Type B pancreatic cell (in vitro differentiated cells): ENCODE data around the gene MEA1. TPM values are rescaled to one million over a fixed set of nuclear protein-coding genes. Genes with fewer than 3 reads are reported as not detected.

Experiments used
- DNase-seq: peaks from one replicate; pipeline ENCODE4 v3.0.0; 2021; ENCODE audit warnings: mixed read lengths; ENCODE audit not compliant: unreplicated experiment; ENCODE audit errors: extremely low spot score
- H3K27ac Mint-ChIP-seq: 2 replicates; pipeline ENCODE4 v1.8.0; 2021; ENCODE audit warnings: mild to moderate bottlenecking, mixed read lengths
- H3K27me3 Mint-ChIP-seq: 2 replicates; pipeline ENCODE4 v1.8.0; 2021; ENCODE audit warnings: mixed read lengths
- H3K36me3 Mint-ChIP-seq: 2 replicates; pipeline ENCODE4 v1.8.0; 2021; ENCODE audit warnings: mixed read lengths
- H3K4me1 Mint-ChIP-seq: one replicate; pipeline ENCODE4 v1.8.0; 2021; ENCODE audit warnings: mixed read lengths; ENCODE audit not compliant: unreplicated experiment
- H3K4me3 Mint-ChIP-seq: 2 replicates; pipeline ENCODE4 v1.8.0; 2021; ENCODE audit warnings: mild to moderate bottlenecking, mixed read lengths
- H3K9me3 Mint-ChIP-seq: 2 replicates; pipeline ENCODE4 v1.8.0; 2021; ENCODE audit warnings: mixed read lengths
- total RNA-seq: library from RNA; stranded (reverse); gene quantifications from 2 replicates; pipeline ENCODE4 v1.2.1, GENCODE V29; 2021; ENCODE audit warnings: low replicate concordance
- TF ChIP-seq, protein P1 (sequence below): fragments of 200-600 bp; sonication (generic); conservative IDR thresholded peaks from 2 replicates; pipeline ENCODE4 v1.5.0; 2021; ENCODE audit warnings: antibody characterized with exemption, mild to moderate bottlenecking

The MEA1 gene
- total RNA-seq, 1 donor from 2014 or later: 67.5 TPM

DNA sequence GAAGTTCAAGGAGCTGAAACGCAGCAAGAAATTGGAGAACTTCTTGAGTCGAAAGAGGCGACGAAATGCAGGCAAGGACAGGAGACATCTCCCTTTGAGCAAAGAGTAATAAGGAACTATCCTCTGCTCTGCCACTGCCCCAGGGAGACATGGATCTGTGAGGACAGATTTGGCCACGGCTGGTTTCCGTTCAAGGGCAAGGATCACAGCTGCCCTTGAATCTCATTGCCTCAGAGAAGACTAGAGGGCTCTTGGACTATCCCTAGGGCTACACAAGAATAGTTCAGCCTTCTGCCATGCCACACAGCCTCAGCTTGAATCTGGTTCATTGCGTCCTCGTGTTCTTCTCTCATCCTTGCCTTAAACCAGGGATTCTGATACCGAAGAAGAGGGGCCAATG, 15.4 kb upstream of the MEA1 start:
- DNase-seq: no peak
- no peaks in the 10 kb centered on the region for H3K9me3 Mint-ChIP-seq
- TF ChIP-seq, protein P1, sequence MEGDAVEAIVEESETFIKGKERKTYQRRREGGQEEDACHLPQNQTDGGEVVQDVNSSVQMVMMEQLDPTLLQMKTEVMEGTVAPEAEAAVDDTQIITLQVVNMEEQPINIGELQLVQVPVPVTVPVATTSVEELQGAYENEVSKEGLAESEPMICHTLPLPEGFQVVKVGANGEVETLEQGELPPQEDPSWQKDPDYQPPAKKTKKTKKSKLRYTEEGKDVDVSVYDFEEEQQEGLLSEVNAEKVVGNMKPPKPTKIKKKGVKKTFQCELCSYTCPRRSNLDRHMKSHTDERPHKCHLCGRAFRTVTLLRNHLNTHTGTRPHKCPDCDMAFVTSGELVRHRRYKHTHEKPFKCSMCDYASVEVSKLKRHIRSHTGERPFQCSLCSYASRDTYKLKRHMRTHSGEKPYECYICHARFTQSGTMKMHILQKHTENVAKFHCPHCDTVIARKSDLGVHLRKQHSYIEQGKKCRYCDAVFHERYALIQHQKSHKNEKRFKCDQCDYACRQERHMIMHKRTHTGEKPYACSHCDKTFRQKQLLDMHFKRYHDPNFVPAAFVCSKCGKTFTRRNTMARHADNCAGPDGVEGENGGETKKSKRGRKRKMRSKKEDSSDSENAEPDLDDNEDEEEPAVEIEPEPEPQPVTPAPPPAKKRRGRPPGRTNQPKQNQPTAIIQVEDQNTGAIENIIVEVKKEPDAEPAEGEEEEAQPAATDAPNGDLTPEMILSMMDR: no peak
- H3K36me3 Mint-ChIP-seq: peaks cover 41% of the 10 kb centered on the region
- no peaks in the 10 kb centered on the region for H3K27me3 Mint-ChIP-seq
- peaks cover 2% of the 10 kb centered on the region for H3K4me1 Mint-ChIP-seq
- no peak overlapping the region for H3K27ac Mint-ChIP-seq
- H3K4me3 Mint-ChIP-seq: no peak overlapping the region

DNA sequence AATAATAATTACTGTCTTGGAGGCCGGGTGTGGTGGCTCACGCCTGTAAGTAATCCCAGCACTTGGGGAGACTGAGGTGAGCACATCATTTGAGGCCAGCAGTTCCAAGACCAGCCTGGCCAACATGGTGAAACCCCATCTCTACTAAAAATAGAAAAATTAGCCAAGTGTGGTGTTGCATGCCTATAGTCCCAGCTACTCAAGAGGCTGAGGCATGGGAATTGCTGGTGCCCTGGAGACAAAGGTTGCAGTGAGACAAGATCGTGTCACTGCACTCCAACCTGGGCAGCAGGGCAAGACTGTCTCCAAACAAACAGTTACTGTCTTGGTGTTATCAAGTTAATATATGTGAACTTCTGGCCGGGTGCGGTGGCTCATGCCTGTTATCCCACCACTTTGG, 12.6 kb upstream of the MEA1 start:
- no peak overlapping the region for H3K4me3 Mint-ChIP-seq
- peaks cover 4% of the 10 kb centered on the region for H3K4me1 Mint-ChIP-seq
- H3K9me3 Mint-ChIP-seq: no peaks in the 10 kb centered on the region
- peaks cover 32% of the 10 kb centered on the region for H3K36me3 Mint-ChIP-seq
- H3K27ac Mint-ChIP-seq: no peak overlapping the region
- no peaks in the 10 kb centered on the region for H3K27me3 Mint-ChIP-seq
- TF ChIP-seq, protein P1: no peak
- no peak for DNase-seq

DNA sequence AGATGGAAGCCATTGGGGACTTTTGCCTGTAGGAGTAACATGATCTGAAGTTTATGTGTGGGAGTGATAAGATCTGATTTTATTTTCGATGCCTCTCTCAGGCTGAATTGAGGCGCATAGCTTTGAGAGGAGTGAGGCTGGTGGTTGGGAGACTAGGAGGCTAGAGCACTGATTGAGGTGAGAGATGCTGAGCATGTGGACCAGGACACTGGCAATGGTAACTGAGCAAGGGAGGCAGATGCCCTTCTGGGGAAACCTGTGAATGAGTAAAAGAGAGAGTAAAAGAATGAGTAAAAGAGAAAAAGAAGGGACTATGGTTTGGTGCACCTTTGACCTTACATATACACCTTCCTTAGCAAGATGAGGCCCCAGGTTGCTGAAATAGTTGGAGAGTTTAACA, 10.7 kb upstream of the MEA1 start:
- no peak for DNase-seq
- no peak overlapping the region for H3K27ac Mint-ChIP-seq
- H3K36me3 Mint-ChIP-seq: peaks cover 30% of the 10 kb centered on the region
- TF ChIP-seq, protein P1: no peak
- H3K4me3 Mint-ChIP-seq: peak overlapping the region; percentile 10
- H3K27me3 Mint-ChIP-seq: no peaks in the 10 kb centered on the region
- H3K9me3 Mint-ChIP-seq: no peaks in the 10 kb centered on the region
- H3K4me1 Mint-ChIP-seq: peaks cover 8% of the 10 kb centered on the region

DNA sequence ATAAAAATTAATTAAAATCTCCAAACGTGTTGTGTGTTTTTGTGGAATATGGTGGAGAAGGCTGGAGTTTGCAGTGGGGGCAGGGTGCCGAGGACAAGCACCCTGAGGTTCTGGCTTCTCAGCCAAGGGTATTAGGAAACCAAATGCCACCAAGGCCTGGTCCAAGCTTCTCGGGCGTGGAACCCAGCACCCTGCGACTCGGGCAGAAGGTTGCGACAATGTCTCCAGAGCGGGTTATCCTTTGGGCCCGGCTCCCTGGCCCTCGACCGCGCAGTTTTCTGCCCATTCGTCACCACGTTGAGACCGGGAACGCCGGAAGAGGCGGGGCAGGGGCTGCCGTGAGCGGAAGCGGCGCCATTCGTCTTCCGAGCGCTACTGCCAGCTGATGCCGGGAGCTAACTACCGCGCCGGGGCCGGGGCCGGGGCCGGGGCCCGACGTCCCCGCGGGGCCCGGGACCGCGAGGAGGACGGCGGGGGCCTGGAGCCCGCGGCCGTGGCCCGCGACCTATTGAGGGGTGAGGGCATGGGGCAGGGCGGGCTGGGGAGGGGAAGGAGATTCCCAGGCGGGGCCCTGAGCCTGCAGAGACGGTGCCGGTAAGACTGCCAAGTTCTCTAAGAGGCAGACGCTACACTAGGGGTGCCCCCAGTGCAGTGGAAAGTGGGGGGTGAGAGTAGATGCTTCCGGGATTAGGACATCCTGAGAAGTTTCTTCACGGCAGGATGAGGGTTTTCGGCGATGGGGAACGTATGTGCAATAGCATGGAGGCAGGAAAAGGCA, 7.7 kb upstream of the MEA1 start, which contains the start of gene RRP36:
TSS of gene RRP36 (plus strand) at position 354 of the 778 bp plus-strand sequence. CDS start at position 386, 32 bp downstream.
- peak; percentile 81 for DNase-seq
- no peaks in the 10 kb centered on the region for H3K27me3 Mint-ChIP-seq
- TF ChIP-seq, protein P1: no peak
- peaks cover 28% of the 10 kb centered on the region for H3K36me3 Mint-ChIP-seq
- H3K27ac Mint-ChIP-seq: peak within 1 kb of the TSS; percentile 84
- peaks cover 10% of the 10 kb centered on the region for H3K4me1 Mint-ChIP-seq
- peak within 1 kb of the TSS; percentile 98 for H3K4me3 Mint-ChIP-seq
- H3K9me3 Mint-ChIP-seq: no peaks in the 10 kb centered on the region

DNA sequence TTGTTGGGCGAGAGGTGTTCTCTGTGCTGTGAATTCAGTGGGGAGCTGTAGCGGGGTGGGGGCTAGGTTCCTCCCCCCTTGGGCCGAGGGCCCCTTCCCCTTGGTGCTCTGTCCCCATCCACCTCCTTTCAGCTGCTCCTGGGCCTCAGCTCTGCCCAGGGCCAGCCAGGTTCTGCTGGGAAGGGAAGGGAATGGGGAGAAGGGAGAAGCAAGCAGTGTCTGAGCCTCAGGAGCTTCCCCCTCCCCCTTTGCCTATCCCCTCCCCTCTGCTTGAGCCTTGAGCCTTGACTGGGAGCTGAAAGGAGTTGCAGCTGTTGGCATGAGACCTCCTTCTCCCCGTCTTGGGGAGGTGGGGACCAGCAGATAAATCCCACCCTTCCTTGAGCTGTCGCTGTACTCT, 7.1 kb upstream of the MEA1 start:
- TF ChIP-seq, protein P1: no peak
- Mint-ChIP-seq H3K4me3 (peak overlapping the region; percentile 85), H3K4me1 (peaks cover 15% of the 10 kb centered on the region), H3K27me3 (no peaks in the 10 kb centered on the region), H3K36me3 (peaks cover 25% of the 10 kb centered on the region), H3K9me3 (no peaks in the 10 kb centered on the region), H3K27ac (peak overlapping the region; percentile 80)
- no peak for DNase-seq
